Right hindlimb (tissue), 1 donor: ENCODE data around the gene PTPA.

ENCODE experiments used
- DNase-seq: peaks from one replicate; pipeline ENCODE4 v3.0.0-alpha.2; 2018

Gene PTPA

DNA sequence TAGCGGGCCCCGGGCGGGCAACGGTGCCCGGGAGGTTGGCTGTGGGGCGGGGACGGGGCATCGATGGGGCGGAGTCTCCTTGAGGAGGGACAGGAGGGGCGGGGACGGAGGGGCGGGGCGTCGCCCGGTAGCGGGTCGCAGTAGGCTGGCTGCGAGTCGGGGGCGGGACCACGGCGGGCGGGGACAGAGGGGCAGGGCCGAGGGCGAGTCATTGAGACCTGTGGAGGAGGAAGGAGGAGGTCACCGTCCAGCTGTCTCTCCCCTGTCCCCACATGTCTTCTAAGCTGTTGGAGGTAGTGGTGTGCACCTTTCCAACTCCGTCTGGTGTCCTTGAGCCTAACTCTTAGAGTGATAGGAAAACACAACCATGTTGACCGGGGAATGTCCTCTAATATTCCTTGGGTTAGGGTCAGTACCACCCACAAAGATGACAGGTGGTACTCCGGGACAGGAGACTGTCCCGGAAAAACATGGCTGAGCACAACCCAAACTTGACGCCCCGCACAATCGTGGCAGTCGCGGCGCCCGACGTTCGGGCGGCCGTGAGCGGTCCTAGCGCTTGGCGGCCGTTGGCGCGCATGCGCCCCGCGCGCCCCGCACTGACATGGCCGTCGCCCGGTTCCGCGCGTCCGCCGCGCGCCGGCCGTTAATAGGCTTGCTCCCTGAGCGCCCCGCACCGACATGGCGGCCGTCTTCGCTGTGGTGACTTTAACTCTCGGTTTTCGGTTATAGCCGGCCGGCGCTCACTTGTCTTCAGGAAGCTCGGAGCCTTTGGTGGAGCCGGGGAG, at the start of gene PTPA, which contains the start of gene CRAT:
TSS of gene PTPA (plus strand) at position 676 of the 788 bp plus-strand sequence. CDS start 186 bp downstream, outside the sequence.
TSS of gene CRAT (minus strand) at position 54 of the 788 bp plus-strand sequence. CDS start 284 bp downstream, outside the sequence.
- peak; percentile 98 for DNase-seq

DNA sequence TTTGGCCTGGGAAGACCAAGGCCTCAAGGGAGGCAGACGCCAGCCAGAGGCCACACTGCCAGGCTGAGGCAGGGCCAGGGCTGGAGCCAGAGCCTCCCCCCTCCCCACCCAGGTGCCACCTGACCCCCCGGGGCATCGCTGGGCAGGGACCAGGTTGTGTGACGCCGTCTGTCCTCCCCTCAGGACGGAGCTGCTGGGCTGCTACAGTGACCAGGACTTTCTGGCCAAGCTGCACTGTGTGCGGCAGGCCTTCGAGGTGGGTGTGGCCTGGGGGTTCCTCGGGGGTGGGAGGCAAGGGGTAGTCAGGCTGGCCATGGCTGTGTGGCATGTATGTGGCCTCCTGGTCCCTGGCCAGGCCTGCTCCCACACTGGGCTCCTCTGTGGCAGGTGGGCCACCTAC, 48.2 kb upstream of the PTPA start:
- no peak for DNase-seq

DNA sequence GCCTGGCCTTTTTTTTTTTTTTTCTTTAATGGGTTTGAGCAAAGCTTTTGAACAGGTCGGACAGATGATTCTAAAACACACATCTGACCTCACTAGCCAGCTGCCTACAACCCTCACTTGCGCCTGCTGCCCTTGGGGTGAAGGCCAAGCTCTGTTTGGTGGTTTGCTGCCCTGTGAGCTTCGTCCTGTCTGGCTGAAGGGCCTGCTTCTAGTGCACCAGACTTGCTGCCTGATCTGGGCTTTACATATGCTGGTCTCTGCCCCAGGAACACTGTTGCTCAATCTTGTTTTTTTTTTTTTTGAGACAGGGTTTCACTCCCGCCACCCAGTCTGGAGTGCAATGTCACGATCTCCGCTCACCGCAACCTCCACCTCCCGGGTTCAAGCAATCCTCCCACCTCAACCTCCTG, 46.7 kb upstream of the PTPA start:
- no peak for DNase-seq

DNA sequence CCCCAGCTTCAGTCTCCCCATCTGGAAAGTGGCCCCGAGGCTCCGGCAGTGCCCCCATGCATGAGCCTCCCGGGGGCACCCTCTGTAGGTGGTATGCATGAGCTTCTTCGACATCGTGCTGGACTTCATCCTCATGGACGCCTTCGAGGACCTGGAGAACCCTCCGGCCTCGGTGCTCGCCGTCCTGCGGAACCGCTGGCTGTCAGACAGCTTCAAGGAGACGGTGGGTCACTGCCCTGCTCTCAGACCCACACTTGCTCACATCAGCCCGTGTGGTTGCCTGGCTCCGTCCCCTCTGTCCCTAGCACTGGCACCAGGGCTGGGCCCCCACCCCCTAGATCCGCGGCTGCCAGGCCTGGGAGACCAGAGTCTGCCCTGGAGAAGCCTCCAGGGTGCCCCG, 43.1 kb upstream of the PTPA start:
- no peak for DNase-seq

DNA sequence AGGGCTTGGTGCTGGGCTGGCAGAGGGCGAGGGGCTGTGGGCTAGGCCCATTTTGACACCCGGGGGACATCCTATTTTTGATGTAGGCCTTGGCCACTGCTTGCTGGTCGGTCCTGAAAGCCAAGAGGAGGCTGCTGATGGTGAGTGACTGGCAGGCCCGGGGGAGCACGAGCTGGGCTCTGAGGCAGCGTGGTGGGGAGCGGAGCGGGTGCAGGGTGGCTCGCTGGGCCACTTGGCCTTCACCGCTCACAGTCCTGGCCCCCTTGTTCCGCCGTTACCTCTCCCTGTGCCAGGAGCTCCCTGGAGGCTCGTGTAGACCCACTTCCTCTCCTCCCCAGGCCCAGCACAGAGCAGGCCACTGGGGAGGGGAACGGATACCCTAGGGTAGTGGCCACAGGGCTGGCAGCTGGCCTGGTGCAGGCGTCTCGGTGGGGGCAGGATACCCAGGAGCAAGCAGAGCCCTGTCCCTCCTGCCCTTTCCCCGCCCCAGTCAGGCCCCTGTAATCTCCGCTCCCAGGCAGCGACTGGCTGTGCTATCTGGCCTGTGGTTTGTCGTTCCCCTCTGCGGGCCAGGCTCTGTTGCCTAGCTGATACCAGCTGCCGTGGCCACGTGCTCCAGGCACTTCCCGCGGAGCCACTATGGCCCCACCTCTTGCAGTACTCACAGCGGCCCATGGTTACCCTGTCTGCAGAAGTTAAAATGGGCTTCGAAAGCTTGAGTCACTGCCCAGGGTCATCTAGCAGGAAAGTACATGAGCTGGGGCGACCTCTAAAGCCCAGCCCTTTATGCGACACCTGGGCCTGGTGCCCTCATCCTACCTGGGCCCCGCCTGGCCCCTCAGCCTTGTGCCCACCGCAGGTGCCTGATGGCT, 42.0 kb upstream of the PTPA start:
- peak; percentile 52 for DNase-seq

DNA sequence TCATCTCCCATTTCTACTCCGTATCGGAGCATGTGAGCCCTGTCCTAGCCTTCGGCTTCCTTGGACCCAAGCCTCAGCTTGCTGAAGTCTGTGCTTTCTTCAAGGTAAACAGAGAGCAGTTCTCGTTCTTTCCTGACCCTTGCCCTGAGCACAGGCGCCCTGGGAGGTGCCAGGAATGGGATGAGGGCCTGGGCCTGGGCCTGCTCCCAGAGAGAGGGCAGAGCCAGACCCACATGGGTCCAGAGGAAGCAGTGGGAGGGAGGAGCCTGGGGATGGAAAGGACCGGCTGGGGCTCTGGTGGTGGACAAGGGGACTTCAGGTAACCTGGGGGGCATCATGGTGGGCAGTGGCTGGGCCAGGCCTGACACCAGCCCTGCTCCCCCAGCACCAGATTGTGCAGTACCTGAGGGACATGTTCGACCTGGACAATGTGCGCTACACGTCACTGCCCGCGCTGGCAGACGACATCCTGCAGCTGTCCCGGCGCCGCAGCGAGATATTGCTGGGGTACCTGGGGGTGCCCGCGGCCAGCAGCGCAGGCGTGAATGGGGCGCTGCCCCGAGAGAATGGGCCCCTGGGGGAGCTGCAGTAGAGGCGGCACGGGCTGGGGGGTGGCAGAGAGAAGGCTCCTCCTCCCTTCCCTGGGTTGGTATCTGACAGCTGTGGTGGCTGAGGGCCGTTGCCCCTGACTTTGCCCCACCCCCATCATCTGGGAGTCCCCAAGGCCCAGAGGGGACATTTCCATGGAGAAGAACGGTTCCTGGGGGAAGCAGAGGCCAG, 41.2 kb upstream of the PTPA start:
- no peak for DNase-seq

DNA sequence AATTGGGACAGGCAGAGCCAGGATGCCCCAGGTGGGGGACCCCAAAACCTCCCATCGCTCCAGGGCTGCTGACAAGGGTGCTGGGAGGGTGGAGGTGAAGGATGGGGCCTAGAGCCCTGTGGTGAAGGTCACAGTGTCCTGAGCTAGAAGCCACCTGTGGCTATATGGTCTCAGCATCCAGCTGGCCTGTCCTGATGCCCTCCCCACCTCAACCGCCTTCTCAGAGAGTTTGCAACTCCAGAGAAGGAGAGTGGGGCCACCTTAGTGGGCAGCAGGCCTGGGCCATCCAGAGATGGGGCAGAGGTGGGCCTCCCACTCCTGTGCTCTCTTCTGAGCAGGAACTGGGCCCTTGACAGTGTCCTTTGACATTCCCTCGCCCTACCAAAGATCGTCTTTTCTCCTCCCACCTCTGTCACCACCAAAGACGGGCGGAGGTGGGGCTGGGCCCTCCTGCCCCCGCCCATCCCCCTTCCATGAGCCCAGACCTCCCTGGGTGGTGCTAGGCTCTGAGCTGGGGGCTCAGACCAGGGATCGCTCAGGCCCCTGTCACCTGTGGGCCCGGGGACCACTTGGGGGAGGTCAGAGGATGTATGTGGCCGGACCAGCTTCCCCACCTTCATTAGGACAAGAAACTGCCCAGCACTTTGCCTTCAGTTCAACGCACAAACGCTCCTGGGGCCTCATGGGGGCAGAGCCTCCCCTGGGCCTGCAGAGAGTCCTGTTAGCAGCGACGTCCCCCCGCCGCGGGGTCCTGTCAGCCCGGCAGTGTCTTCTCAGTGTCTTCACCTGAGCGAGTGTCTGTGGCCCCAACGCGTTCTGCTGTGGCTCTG, 40.3 kb upstream of the PTPA start:
- no peak for DNase-seq

DNA sequence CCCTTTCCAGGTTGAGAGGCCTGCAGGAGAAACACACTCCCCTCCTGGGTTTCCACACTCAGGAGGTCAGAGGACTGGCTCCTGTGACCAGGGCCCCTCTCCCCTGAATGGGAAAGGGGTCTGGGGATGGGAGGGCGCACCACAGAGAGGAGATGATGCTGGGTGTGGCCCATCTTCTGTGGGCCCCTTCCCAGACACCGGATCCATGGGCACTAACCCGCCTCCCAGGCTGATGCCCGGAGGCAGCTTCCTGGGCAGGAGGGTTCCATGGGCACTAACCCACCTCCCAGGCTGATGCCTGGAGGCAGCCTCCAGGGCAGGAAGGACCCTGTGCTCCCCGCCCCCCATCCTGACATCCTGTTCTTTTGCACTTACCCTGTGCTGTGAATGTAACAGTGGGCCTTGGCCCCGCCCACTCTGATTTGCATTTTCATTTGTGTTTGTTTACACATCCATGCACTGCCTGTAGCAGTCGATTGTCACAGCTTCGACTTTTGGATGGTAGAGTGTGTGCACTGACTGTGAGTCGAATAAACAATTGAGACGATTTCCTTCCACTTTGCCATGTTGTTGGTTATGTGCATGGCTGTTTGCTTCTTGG, 39.6 kb upstream of the PTPA start:
- DNase-seq, result no peak

DNA sequence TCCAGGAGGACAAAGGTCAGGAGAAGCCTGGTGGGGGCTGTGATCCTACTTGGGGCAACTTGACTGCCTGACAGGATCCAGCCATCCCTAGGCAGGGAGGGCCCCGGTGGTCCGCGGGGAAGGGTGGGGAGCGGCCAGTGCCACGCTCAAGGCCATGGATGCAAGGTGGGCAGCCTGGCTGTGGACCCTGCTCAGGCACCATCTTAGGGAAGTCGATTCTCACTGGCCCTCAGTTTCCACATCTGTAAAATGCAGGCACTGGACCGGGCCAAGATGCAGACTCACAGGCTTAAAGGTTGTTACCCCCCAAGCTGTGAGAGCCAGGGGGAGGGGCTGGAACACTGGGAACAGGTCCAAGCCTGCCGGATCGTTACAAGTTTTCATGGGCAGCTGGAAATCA, 39.0 kb upstream of the PTPA start:
- no peak for DNase-seq

DNA sequence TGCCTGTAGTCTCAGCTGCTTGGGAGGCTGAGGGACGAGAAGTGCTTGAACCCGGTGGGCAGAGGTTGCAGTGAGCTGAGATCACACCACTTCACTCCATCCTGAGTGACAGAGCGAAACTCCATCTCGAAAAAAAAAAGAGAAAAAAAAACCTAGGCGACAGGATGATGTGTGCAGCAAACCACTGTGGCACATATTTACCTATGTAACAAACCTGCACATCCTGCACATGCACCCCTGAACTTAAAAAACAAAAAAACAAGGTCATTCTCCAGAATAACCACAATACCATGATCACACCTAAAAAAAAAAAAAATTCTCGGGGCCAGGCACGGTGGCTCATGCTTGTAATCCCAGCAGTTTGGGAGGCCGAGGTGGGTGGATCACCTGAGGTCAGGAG, 37.8 kb upstream of the PTPA start:
- no peak for DNase-seq

DNA sequence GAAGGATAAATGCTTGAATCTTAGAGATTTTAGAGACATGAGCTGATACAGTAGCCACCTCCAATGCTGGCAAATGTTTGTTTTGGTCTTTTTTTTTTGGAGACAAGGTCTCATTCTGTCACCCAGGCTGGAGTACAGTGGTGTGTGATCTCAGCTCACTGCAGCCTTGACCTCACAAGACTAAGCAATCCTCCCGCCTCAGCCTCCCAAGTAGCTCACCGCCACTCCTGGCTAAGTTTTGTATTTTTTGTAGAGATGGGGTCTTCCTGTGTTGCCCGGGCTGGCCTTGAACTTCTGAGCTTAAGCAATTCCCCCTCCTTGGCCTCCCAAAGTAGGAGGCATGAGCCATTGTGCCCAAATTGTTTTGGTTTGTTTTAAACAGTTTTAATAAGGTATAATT, 37.1 kb upstream of the PTPA start:
- DNase-seq, result no peak

DNA sequence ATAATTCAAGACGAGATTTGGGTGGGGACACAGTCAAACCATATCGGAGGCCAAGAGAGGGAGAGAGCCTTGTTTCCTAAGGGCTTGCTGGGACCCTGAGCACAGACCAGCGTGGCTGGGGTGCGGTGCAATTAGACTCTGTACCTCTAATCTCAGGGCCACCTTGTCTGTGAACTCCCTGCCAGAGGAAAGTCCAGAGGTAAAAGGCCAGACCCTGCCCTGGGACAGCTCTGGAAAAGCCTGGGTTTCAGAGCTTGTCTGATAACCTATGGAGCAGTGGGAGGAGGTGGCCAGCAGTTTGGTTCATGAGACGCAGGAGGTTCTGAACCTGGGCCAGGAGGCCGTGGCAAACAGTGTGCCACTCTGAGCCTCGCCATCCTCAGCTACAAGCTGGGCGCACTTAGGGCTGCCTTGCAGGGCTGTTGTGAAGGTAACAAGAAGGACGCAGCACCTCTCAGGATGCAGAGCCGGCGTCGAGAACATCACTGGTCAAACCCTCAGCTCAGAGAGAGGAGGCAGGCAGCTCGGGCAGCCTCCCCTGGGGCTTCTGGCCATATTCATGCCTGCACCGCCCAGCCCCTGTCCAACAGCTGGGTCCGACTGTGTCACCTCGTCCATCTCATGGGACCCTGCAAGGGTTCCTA, 35.1 kb upstream of the PTPA start:
- DNase-seq, result no peak

DNA sequence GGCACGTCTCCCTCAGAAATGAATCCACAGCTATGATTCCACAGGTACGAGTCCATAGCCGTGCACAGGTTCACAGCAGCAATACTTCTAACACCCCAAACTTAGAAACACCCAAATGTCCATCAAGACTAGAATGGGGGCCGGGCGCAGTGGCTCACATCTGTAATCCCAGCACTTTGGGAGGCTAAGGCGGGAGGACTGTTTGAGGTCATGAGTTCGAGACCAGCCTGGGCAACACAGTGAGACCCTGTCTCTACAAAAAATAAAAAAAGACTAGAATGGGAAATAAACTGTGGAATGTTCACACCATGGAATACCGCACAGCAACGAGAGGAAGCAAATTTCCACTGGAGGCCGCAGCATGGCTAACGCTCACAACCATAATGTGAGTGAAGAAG, 34.6 kb upstream of the PTPA start:
- DNase-seq, result no peak

DNA sequence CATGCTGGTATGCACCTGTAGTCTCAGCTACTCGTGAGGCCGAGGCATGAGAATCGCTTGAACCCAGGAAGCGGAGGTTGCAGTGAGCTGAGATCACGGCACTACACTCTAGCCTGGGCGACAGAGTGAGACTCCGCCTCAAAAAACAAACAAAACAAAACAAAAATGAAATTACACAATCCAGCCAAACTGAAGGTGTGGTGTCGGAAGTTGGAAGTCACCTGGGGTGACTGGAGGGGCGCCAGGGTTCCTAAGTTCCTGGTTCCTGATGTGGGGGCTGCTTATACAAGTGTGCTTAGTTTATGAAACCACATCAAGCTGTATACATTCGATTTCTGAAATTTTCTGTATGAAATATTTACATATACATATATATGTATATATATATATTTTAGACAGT, 34.0 kb upstream of the PTPA start:
- no peak for DNase-seq

DNA sequence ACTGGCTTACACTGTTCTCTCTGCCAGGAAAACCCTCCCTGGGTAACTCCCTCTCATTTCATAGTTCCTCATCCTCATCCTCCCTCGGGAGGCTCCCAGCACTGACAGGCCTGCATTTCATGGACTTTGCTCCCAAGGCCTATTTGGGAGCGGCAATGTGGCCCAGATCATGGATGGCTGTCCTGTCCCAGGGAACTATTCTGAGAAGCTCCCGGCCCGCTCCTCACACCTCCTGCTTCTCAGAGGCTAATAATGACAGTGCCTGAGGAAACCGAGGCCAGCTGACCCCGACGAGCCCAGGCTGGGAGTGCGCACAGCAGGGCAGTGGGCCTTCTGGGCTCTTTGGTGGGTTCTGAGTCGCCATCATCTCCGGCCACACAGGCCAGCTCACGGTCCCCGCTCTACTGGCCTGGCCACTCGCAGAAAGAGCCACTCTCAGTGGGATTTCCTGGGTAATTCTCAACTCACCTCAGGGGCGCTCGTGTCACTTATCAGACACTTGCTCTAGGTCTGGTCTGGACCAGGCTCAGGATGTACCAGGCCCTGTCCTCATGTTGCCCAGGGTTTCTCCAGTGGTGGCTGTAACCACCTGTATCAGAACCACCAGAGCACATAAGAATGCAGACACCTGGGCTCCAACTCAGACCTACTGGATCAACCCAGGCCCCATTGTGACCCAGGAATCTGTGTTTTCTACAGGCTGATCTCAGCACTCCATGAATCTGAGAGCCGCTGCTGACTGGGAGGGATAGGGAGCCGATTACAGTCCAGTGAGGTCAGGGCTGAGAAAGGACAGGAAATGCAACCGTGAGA, 32.3 kb upstream of the PTPA start:
- DNase-seq, result no peak

DNA sequence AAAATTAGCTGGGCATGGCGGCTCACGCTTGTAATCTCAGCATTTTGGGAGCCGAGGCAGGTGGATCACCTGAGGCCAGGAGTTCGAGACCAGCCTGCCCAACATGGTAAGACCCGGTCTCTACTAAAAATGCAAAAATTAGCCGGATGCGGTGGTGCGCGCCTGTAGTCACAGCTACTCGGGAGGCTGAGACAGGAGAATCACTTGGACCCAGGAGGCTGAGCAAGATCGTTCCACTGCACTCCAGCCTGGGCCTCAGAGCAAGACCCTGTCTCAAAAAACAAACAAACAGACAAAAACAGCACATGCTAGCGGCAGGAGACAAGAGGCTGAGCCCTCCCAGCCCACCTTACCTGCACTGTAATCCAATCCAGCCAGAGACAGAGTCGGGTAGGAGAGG, 31.4 kb upstream of the PTPA start:
- DNase-seq, result no peak

DNA sequence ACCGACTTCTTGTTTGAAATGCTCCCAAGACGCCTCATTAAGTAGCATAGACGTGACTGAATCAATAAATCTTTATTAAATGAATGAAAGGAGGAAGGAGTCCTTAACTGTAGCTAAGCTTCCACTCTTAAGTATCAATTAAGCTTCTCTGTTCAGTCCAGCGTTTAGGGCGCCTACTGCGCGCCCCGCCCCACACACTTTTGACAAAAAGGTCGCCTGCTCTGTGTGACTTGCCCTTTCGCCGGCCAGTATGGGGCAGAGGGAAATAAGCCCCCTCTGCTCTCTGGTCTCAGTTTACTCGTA, 31.0 kb upstream of the PTPA start:
- DNase-seq, result no peak

DNA sequence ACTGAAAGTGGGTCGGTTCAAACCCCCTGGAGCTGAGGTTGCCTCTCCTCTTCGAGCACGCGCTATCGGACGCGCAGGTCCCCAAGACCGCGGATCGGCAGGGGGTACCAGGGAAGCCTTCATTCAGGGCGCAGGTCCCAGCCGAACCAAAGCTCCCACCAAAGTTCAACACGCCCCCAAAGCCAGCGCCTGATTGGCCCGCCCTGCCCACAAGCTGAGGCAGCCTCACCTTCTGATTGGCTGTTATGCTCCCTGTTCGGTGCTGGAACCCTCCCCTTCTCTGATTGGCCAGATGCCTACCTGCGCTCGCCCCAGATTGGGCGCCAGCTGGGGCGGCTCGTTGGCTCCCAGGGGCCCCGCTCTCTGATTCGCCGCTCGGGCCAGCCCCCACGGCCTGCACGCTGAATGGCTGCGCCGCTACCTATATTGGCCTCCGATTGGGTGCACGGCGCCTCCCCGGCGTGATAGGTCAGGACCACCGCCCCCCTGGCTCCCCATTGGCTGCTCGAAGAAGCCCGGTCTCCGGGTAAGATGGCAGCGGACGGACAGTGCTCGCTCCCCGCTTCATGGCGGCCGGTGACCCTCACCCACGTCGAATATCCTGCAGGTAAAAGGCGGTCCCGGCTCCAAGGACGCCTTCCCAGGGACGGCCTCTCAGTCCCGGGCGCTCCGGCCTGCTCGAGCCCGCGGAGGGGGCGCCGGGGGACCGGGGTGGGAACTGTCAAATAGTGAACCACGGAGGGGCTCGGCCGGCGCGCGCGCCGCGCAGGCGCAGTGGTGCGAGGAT, 30.4 kb upstream of the PTPA start, which contains the start of gene DOLPP1:
TSS of gene DOLPP1 (plus strand) at position 511 of the 787 bp plus-strand sequence. CDS start at position 532, 21 bp downstream.
- DNase-seq, result peak; percentile 100

DNA sequence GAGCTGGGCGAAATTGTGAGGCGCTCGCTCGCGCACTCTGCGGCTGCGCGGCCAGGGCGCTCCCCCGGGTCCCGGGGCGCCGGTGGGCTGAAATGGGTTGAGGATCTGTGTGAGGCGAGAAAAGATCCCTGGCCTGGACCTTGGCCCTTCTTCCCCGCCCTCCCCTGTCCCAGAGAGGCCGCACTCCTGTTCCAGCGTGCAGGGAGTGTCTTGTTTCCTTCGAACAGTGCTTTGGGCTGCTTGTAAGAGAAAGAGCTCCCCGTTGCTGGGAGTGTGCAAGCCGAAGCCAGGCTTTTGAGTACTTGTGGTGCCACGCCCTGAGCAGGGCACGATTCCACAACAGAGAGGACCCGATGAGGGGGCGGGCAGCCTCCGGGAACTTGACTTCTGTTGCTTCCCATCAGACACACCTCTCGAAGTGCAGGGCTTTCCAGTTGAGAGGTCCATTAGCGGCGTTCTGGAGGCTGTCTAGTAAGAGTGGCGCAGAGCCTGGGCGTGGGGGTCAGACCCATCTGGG, 29.8 kb upstream of the PTPA start:
- DNase-seq, result no peak
